Cardiac septum (tissue), 1 donor: ENCODE results near the gene MB21D2. TPM values are rescaled to one million over a fixed set of nuclear protein-coding genes. Genes with fewer than 3 reads are reported as not detected.
A peak's percentile ranks its signal among the peaks of the same experiment; 100 is the strongest.

Experiments
- DNase-seq: peaks from one replicate; pipeline ENCODE4 v3.0.0-alpha.2; 2020; ENCODE audit warnings: low spot score
- intact Hi-C: fragments of 100-400 bp; cut with DNase I; formaldehyde crosslinking; loops from one replicate; pipeline ENCODE4 v1.14.0; 2022
- total RNA-seq: library from RNA; stranded (reverse); fragmentation: NEBNext Ultra II Directional; extraction: Animal tissue kit (Norgen Biotek cat#: 25700); gene quantifications from one replicate; pipeline ENCODE4 v1.2.1, GENCODE V29; 2021
- donor health status: DM: no; HTN: no; CAD: no.

MB21D2 gene
- total RNA-seq, 1 donor from 2014 or later: 3.2 TPM

DNA sequence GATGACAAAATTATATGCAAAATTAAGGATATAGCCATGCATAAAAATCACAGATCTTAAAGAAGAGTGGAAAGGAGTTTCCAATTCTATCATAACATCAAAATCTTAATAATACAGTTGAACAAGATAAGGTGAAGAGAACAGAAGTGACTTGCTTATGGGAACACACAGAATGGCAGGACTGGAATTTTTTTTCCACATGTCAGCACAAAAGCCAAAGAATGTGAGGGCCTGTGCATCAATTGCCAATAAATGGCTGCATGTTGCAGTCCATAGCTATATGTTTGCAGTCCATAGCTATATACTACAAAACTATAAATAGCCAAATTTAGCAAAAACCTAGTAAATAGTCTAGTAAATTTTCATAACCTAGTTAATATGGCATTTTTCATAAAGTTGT lies 10.4 kb upstream of the MB21D2 start:
- intact Hi-C loops: no loop called here
- DNase-seq: no peak

DNA sequence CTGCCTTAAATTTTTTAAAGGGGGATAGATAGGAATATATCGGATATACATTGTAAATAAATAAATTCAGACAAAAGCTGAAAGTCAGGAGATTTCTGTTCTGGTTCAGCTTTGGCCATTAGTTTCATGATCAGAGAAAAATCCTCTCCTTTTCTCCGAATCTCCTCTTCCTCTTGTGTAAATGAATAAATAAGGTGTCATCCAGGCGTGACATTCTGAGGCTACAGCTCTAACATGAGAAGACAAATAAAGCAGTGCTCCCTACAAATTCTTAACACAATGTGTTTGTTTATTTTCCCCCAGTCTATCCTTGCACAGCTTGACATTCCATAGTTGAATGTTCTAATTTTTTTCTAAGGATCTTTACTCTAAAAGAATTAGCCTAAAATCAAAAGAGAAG lies 9.4 kb upstream of the MB21D2 start:
- no peak for DNase-seq
- intact Hi-C loops: no loop called here

DNA sequence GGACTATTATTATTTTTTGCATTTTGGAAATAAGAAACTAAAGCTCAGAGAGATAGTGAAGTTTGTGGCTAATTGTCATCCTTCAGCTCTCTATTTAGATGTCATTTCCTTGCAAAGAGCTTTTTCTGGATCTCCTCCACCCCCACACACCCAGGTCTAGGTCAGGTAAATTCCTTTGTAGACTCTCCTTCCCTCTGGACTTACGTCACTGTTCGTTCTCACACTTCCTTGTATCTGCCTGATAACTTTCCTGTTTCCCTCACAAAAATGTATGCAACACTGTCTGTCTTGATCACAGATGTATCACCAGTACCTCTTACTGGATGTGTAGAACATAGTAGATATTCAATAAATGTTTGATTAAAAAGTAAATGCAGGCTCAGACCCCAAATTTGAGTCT lies 6.1 kb upstream of the MB21D2 start:
- intact Hi-C loops: no loop called here
- DNase-seq: no peak

DNA sequence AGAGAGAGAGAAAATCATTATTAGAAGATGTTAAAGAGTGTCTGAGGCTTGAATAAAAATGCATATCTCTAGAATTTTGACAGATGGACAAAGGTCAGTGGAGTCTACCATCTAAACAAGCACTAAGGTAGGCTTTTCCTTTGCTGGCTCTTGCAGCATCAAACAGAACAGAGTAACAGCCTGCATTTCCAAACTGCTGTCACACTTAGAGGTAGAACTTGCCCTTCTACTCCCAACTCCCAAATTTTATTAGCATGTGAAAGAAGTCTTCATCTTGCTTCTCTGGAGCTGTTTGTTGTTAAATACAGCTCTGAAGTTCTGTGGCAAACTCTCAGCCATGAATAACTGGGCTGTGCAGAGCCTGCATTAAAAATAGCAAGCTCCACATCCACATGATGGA lies 4.1 kb upstream of the MB21D2 start:
- intact Hi-C loops: no loop called here
- no peak for DNase-seq

DNA sequence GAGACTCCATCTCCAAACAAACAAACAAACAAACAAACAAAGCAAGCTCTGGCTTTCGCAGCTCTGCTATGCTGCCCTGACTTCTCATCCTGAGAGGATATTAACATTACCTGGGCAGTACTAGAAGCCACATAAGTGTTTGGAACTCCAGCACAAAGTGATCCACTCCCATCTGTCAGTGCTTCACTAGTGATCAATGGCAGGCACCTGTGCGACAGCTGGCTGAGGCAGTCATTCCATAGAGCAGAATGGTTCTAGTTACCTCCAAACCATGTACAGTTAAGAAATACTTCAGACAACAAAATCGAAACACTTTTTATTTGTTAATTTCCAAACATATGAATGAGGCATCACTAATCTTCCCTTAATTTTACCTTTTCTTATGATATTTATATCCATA lies 2.8 kb upstream of the MB21D2 start:
- intact Hi-C loops: no loop called here
- DNase-seq: no peak

- intact Hi-C loops: loop anchor here (5.0 to 10.0 kb wide), 3 partner anchors 37 to 315 kb away; no protein-coding TSS in a partner anchor
- no peak for DNase-seq
These were observed 2.2 kb upstream of the MB21D2 start for GRCh38 chr3:192919901-192920300.

DNA sequence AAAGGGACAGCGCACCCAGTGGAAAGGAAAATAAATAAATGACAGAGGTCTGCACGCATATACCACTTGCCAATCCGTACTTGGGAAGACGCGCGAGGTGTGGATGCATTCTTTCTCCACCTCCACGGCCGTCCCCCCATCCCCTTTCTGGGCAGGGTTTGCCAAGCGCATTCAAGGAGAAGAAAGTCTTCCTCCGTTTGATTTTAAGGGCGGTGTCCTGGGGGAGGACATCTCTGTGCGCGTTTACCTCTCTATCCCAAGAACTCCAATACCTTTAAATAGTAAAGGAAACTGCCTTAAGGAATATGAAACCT lies 576 bp upstream of the MB21D2 start:
- DNase-seq: no peak
- intact Hi-C loops: loop anchor here (5.0 to 10.0 kb wide), 3 partner anchors 39 to 317 kb away; no protein-coding TSS in a partner anchor

DNA sequence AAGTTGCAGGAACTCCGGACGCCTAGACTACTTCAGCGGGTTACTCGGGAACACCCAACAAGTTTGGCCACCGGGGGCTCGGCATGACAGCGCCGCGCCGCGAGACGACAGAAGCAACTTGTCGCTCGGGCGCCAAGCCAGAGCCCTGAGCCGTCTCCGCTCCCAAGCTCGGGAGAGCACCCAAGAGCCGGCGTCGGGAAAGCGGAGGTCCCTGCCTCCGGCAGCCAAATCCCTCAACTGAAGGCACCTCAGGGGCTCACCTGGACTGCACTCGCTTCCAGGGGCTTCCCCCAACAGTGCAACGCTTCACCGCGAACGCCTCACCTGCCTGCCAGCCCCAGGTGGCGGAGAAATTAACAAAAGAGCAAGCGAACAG lies 640 bp downstream of the MB21D2 start:
- DNase-seq: peak; percentile 78
- intact Hi-C loops: loop anchor here (5.0 to 10.0 kb wide), 3 partner anchors 40 to 318 kb away; no protein-coding TSS in a partner anchor

DNA sequence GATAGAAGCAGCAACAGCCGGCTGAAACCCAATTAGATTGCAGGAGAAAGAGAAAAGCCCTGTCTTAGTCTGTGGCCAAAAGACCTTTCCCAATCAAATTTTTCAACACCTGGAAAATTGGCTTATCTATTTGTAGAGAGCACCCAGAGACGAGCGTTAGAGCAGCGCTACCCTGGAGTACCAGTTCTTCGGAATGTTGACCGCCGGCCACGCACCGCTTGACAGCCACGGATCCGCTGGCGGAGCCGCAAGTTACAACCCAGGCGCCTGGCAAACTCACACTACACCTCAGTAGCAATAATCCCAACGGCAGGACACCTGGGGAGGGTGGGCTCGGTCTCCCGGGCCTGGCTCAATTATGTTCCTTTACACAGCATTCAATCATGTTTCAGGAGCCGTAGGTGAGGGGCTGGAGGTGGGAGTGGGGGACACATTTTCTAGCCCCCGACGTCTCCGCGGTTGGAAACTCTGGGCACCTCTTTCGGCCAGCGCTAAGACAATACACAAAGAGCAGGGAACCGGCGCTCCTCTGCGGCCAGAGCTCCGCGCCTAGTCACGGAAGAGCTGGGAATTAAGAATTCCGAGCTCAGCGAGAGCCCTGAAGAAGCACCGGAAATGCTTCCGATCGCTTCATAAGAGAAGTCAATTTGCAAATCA lies 1.2 kb downstream of the MB21D2 start:
- intact Hi-C loops: loop anchor here (5.0 to 10.0 kb wide), 3 partner anchors 41 to 318 kb away; no protein-coding TSS in a partner anchor
- no peak for DNase-seq

DNA sequence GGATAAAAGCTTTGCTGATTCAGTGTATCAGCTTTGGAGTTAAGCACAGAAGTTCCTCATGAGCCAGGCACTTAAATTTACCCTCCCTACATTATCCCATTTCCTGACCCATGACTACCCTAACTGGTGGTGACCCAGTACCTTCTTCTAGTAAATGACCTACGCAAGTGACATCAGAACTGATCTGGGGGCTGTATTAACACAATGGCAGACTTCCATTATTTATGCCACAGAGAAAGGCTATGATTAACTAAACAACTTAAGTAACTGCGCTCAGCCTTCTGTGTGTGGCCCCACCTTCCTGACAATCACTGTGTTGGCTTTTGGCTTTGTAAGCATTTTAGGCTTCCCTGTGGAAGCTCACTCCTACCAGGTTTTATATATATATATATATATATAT lies 1.9 kb downstream of the MB21D2 start:
- intact Hi-C loops: loop anchor here (5.0 to 10.0 kb wide), 3 partner anchors 42 to 319 kb away; no protein-coding TSS in a partner anchor

DNA sequence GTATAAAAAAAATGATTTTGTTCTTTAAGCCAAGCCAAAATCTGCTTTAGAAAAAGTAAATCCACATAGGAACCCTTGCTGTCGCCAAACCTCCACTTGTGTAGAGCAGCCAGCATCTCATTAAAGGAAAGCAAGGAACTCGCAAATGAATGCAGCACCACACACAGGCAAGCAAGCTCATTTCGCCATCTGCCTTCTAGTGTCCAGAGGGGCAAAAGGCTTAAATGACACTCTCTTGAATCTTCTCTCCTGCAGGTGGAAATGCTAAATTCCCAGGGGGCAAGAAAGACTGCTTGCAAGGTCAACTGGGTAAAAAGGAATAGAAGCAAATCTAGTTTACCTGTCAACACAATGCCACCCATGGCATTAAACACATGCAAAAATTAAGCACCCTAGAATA lies 2.4 kb downstream of the MB21D2 start:
- DNase-seq: no peak
- intact Hi-C loops: loop anchor here (5.0 to 10.0 kb wide), 3 partner anchors 42 to 319 kb away; no protein-coding TSS in a partner anchor

More for the DNA sequence above, 1.9 kb downstream of the MB21D2 start:
- no peak for DNase-seq

DNA sequence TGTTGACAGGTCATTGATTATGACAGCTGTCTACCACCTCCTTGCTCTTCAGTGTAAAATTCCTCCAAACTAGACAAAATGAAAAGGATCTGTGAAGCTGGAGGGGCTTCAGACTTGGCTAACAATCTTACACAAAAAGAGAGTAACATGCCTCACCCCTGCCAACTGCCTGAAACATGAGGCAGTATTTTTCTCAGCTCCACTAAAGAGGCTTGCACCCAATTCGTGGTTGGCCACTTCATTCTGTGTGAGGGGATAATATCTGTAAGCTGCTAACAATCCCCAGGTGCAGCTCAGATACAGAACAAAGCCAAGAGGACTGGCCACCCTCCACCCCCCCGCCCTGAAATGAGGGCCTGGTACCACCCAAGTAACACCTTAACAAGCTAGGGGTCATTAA lies 2.8 kb downstream of the MB21D2 start:
- no peak for DNase-seq
- intact Hi-C loops: loop anchor here (5.0 to 10.0 kb wide), 3 partner anchors 42 to 320 kb away; no protein-coding TSS in a partner anchor

DNA sequence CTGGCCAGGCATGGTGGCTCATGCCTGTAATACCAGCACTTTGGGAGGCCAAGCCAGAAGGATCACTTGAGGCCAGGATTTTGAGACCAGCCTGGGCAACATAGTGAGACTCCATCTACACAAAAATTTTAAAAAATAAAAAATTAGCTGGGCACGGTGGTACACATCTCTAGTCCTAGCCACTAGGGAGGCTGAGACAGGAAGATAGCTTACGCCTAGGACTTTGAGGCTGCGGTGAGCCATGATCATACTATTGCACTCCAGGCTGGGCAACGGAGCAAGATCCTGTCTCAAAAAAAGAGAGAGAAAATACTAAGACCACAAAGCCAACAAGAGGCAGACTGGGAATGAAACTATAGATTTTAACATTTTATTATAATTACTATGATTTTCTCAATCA lies 4.1 kb downstream of the MB21D2 start:
- intact Hi-C loops: loop anchor here (10.0 kb wide), 1 partner anchor 321 kb away; no protein-coding TSS in a partner anchor
- no peak for DNase-seq

DNA sequence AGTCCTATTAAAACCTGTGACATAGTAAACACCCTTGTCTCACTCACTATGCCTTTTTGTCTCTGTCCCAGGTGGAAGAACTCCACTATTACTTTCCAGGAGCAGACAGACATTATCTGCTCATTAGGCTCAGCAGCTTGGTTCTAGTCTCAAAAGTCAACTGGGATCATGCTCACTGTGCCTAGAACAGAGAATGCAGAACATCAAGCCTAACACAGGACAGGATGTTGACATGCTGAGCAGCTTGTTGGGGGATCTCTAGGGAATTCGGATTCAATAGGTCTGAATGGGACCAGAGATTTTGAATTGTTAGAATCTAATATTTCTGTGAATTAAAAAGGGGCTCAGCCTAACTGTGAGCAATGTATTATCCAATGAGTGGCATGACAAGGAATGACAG lies 6.4 kb downstream of the MB21D2 start:
- intact Hi-C loops: loop anchor here (10.0 kb wide), 1 partner anchor 324 kb away; no protein-coding TSS in a partner anchor
- no peak for DNase-seq

- intact Hi-C loops: no loop called here
- no peak for DNase-seq
These were observed 9.9 kb downstream of the MB21D2 start for GRCh38 chr3:192907784-192908183.

GRCh38 chr3:192906940-192907339 lies 10.7 kb downstream of the MB21D2 start:
- intact Hi-C loops: no loop called here
- DNase-seq: no peak

- intact Hi-C loops: no loop called here
- DNase-seq: no peak
These were observed 11.5 kb downstream of the MB21D2 start for GRCh38 chr3:192905980-192906678.

GRCh38 chr3:192904632-192905289 lies 12.9 kb downstream of the MB21D2 start:
- intact Hi-C loops: no loop called here
- no peak for DNase-seq

DNA sequence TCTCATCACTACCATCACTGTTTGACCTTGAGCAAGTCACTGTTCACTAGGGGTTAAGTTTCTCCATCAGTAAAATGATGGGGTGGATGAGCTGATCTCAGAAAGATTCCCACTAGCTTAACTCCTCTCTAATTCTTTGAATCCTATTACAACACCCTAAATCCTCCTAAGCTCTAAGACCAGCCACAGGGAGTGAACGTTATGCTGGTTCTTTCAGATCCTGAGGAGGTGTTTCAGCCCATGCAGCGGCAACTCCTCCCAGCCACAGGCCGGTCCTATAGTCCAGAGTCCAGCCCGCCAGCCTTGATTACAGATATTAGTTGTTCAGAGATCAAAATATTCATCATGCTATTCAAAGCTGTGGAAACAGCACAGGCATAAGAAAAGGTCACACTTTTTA lies 15.1 kb downstream of the MB21D2 start:
- no peak for DNase-seq
- intact Hi-C loops: no loop called here

DNA sequence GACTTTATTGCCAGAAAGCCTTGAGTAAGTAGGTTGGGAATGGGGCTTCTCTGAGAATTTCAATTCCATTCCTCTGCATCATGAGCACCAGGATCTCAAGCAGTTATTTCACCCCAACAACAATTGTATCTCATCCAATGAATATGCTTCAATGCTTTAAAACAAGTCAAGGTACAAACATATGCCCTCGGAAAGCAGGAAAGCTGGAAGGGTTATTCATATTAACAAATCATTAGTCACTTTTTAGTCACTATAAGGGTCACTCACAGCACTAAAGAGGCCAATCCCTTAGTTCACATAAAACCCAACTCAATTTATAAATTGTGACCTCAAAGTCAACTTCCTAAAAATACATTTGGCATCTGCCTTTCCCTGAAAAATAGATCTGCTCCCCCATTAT lies 16.2 kb downstream of the MB21D2 start:
- no peak for DNase-seq
- intact Hi-C loops: no loop called here
